Fibroblast of skin of right quadriceps (primary cell): ENCODE data around the gene TMEM144.

Experiments used
- DNase-seq: peaks from one replicate; pipeline ENCODE4 v3.0.0-alpha.2; 2013

Gene TMEM144

GRCh38 chr4:158302076-158302866, 92.0 kb downstream of the TMEM144 start:
- DNase-seq = peak; percentile 66

DNA sequence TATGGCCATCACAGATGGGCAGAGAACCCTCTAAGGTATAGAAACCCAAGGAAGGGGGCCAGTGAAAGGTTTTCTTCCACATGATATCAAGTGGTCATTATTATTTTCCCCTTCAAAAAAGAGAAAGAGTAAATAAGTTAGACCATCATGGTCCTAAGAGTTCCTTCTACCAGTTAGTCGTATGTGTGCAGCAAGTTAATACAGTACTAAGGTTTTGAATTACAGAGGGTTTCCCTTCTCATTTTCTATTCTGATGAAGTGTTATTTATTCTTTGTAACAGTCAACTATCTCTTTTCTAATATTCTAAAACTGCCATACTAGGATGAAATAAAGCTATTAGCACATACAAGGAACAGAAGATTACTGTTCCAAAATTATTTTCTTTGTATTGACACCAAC, 94.4 kb downstream of the TMEM144 start:
- no peak for DNase-seq
